ENCODE measurements around the gene DSC2.

- TF ChIP-seq, protein P1, sequence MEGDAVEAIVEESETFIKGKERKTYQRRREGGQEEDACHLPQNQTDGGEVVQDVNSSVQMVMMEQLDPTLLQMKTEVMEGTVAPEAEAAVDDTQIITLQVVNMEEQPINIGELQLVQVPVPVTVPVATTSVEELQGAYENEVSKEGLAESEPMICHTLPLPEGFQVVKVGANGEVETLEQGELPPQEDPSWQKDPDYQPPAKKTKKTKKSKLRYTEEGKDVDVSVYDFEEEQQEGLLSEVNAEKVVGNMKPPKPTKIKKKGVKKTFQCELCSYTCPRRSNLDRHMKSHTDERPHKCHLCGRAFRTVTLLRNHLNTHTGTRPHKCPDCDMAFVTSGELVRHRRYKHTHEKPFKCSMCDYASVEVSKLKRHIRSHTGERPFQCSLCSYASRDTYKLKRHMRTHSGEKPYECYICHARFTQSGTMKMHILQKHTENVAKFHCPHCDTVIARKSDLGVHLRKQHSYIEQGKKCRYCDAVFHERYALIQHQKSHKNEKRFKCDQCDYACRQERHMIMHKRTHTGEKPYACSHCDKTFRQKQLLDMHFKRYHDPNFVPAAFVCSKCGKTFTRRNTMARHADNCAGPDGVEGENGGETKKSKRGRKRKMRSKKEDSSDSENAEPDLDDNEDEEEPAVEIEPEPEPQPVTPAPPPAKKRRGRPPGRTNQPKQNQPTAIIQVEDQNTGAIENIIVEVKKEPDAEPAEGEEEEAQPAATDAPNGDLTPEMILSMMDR (IDR thresholded peaks at IDR 0.05; ENCODE audit: extremely low read depth in 1 of 2, insufficient read depth in 1 of 2, low read depth in 1 of 2, low read length in 2 of 2) = no peak
- TF ChIP-seq JUN (IDR thresholded peaks at IDR 0.05; ENCODE audit: borderline replicate concordance, insufficient read depth, insufficient read length, low read depth) (no peak), POLR2A (IDR thresholded peaks at IDR 0.05; ENCODE audit: low read depth, low read length) (no peak), MAX (IDR thresholded peaks at IDR 0.05; ENCODE audit: insufficient read depth, insufficient read length) (no peak), EZH2 (IDR thresholded peaks at IDR 0.05; ENCODE audit: borderline replicate concordance, low read depth, low read length, severe bottlenecking) (no peak), POLR2AphosphoS5 (IDR thresholded peaks at IDR 0.05; ENCODE audit: insufficient read depth, low read depth, low read length) (no peak), FOS (IDR thresholded peaks at IDR 0.05; ENCODE audit: borderline replicate concordance, insufficient read depth, low read length) (no peak)
Observed at GRCh38 chr18:31061945-31062344, 40.3 kb downstream of the DSC2 start.
